Testis (tissue), 3 donors: ENCODE data around the gene SERAC1. TPM values are rescaled to one million over a fixed set of nuclear protein-coding genes. Genes with fewer than 3 reads are reported as not detected.

Source experiments
- DNase-seq: peaks from one replicate; pipeline ENCODE4 v3.0.0-alpha.2; 2019
- H3K27ac ChIP-seq, 2 donors: fragments of 200-600 bp; sonication (generic); one replicate each; pipeline ENCODE4 v1.5.1; 2019
- H3K27me3 ChIP-seq: fragments of 200-600 bp; sonication (generic); one replicate; pipeline ENCODE4 v1.5.1; 2019
- H3K36me3 ChIP-seq: fragments of 200-600 bp; sonication (generic); one replicate; pipeline ENCODE4 v1.5.1; 2017; ENCODE audit warnings: low read depth; ENCODE audit errors: missing control alignments
- H3K4me1 ChIP-seq: fragments of 200-600 bp; sonication (generic); one replicate; pipeline ENCODE4 v1.5.1; 2019
- H3K4me3 ChIP-seq, 2 donors: fragments of 200-600 bp; sonication (generic); one replicate each; pipeline ENCODE4 v1.5.1; 2017 to 2019
- H3K9me3 ChIP-seq: fragments of 200-600 bp; sonication (generic); one replicate; pipeline ENCODE4 v1.5.1; 2017
- POLR2A ChIP-seq: fragments of 450-650 bp; IDR thresholded peaks from one replicate; pipeline ENCODE4 v1.6.1; 2017; ENCODE audit warnings: antibody characterized with exemption, mild to moderate bottlenecking, moderate library complexity
- WGBS, 2 donors: methylation state at CpG; one replicate each; pipeline ENCODE4 v1.1.5; 2018; 5-methylcytosine and 5-hydroxymethylcytosine counted together
- intact Hi-C: fragments of 100-400 bp; cut with DNase I; formaldehyde crosslinking; loops from one replicate; pipeline ENCODE4 v1.15.1; 2023; ENCODE audit warnings: low total_unique reads
- polyA plus RNA-seq: library from polyadenylated mRNA; stranded (reverse); fragments of 350-450 nt; fragmentation: Illumina TruSeq; extraction: RNeasy Lipid Tissue Mini Kit (QIAGEN cat#74804); gene quantifications from one replicate; pipeline ENCODE4 v1.2.3, GENCODE V29; 2014; ENCODE audit warnings: low read depth, low replicate concordance; ENCODE audit not compliant: insufficient read depth
- total RNA-seq, 2 donors: library from RNA; depleted of rRNA; stranded (reverse); fragments of >200 nt; gene quantifications; one replicate each; pipeline ENCODE4 v1.2.3, GENCODE V29; 2016
- TF ChIP-seq, protein P1 (sequence below), 3 experiments: fragments of 450-650 bp in 2 of 3; fragments of 200-600 bp in 1 of 3; sonication (generic) in 1 of 3; IDR thresholded peaks; one replicate each; pipeline ENCODE4 v1.5.1; 2016 to 2019; ENCODE audit warnings: antibody characterized with exemption in 3 of 3, mild to moderate bottlenecking in 2 of 3, moderate library complexity in 1 of 3

Gene SERAC1
- total and polyA plus RNA-seq, 3 donors from 2014 or later = 9.8 to 20.2 (median 15.2) TPM

- H3K9me3 ChIP-seq = no peaks in the 10 kb centered on the region
- no peaks in the 10 kb centered on the region for H3K27me3 ChIP-seq
- H3K27ac ChIP-seq = no peak overlapping the region
- TF ChIP-seq, protein P1, sequence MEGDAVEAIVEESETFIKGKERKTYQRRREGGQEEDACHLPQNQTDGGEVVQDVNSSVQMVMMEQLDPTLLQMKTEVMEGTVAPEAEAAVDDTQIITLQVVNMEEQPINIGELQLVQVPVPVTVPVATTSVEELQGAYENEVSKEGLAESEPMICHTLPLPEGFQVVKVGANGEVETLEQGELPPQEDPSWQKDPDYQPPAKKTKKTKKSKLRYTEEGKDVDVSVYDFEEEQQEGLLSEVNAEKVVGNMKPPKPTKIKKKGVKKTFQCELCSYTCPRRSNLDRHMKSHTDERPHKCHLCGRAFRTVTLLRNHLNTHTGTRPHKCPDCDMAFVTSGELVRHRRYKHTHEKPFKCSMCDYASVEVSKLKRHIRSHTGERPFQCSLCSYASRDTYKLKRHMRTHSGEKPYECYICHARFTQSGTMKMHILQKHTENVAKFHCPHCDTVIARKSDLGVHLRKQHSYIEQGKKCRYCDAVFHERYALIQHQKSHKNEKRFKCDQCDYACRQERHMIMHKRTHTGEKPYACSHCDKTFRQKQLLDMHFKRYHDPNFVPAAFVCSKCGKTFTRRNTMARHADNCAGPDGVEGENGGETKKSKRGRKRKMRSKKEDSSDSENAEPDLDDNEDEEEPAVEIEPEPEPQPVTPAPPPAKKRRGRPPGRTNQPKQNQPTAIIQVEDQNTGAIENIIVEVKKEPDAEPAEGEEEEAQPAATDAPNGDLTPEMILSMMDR (IDR thresholded peaks at IDR 0.05) = no peak
- TF ChIP-seq POLR2A = no peak
- no peaks in the 10 kb centered on the region for H3K4me1 ChIP-seq
- no peak overlapping the region for H3K4me3 ChIP-seq
- DNase-seq = no peak
- intact Hi-C loops = no loop called here
- H3K36me3 ChIP-seq = no peaks in the 10 kb centered on the region
- 97 to 100% methylated on average over 1 of the region's 1 CpG for WGBS, 2 donors
Observed at GRCh38 chr6:158165919-158166416, 2.1 kb downstream of the SERAC1 start.

DNA sequence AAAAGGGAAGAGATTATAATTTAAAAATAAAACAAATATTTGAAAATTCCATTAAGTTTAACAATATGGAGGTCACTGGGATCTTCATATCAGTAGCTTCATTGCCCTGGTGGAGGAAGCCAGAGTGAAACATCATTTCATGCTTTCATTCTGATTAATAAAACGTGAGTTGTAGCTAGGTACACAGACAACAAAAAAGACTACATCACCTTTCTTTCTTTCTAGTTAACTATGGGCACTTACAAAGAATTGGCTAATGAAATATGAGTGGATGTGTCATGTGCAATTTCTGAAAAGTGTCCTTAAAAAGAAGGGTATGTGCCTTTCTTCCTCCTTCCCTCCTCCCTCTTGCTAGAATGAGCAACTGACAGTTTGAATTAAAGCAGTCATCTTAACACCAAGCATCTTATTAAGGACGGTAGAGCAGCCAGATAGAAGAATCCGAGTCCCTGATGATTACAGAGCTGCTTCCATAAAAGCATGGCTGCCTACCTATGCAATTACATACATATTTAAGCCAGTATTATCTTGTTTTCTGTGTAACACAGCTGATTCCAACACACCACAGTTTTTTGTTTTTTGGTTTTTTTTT lies 3.4 kb downstream of the SERAC1 start:
- no peaks in the 10 kb centered on the region for H3K36me3 ChIP-seq
- no peaks in the 10 kb centered on the region for H3K4me1 ChIP-seq
- no peaks in the 10 kb centered on the region for H3K9me3 ChIP-seq
- intact Hi-C loops = no loop called here
- 83 to 85% methylated on average over 3 of the region's 3 CpGs for WGBS, 2 donors
- H3K4me3 ChIP-seq = no peak overlapping the region
- H3K27ac ChIP-seq = no peak overlapping the region
- no peaks in the 10 kb centered on the region for H3K27me3 ChIP-seq
- no peak for TF ChIP-seq POLR2A
- no peak for DNase-seq

DNA sequence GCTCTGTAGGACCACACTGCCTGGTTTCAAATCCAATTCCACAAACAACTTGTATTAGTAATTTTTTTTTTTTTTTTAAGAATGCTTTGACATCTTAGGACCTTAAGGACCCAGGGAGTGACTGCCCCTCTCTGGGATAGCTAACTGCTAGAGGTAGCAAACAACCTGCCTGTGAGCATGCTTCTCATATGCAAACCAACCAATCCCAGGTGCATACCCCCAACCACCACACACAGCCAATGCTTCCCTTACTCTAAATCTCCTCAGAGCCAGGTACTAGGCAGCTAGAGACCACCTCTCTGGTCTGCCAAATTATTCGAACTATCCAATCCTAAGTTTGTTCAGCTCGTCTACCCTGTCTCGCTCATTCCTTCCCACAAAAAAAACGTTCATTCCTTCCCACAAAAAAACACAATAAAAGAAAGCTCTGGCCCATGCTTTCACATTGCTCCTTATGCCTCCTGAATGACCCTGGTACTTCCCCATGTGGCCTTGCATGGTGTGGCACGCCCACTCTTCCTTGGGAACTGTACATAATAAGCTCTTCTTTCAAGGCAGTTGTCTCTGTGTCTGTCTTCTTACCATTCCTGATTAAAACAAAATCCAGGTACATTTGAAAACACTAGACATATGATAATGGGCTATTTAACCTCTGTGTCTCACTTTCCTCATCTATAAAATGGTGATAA lies 6.4 kb downstream of the SERAC1 start:
- Histone ChIP-seq H3K9me3 (no peaks in the 10 kb centered on the region), H3K4me1 (no peaks in the 10 kb centered on the region), H3K27me3 (no peaks in the 10 kb centered on the region), H3K4me3 (no peak overlapping the region), H3K36me3 (no peaks in the 10 kb centered on the region), H3K27ac (no peak overlapping the region)
- no peak for TF ChIP-seq POLR2A
- intact Hi-C loops = no loop called here
- 65 to 67% methylated on average over 5 of the region's 5 CpGs for WGBS, 2 donors
- peak; percentile 31 for DNase-seq

DNA sequence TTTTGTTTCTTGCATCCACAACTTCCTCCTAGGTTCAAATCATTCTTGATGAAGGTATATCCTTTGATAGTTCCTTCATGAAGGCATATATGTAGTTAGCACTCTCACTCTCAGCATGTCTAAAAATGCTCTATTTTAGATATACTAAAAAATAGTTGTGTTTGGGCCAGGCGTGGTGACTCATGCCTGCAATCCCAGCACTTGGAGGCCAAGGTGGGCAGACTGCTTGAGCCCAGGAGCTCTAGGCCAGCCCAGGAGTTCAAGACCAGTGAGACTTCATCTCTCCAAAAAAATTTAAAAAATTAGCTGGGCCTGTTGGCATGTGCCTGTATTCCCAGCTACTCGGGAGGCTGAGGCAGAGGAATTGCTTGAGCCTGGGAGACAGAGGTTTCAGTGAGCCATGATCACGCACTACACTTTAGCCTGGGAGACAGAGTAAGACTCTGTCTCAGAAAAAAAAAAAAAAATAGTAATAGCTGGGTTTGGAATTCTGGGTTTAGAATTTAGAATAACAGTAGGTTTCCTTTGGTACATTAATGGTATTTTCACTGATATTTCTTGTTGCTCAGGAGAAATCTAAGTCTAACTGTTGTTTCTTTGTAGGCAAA lies 7.0 kb downstream of the SERAC1 start:
- no peak overlapping the region for H3K27ac ChIP-seq

DNA sequence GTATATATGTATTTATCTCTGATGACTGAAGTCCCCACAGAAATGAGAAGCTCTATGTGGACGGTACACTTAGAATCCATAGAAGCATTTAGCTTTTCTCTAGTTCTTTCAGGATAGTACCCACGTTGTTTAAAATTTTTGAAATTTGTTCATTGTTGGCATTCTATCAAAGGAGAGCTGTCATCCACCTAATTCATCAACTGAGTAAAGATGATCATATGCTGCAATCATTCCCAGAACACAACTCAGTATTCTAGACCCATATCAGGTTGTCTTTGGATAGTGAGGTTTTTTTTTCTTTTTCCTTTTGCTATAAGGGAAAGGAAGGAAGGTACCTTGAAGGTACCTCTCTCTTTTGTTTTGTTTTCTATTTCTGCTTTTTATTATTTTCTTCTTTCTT lies 9.3 kb downstream of the SERAC1 start:
- 82 to 84% methylated on average over 2 of the region's 2 CpGs for WGBS, 2 donors
- intact Hi-C loops = no loop called here
- no peaks in the 10 kb centered on the region for H3K9me3 ChIP-seq

More for the DNA sequence above, 7.0 kb downstream of the SERAC1 start:
- H3K27me3 ChIP-seq = no peaks in the 10 kb centered on the region
- no peaks in the 10 kb centered on the region for H3K36me3 ChIP-seq
- H3K4me1 ChIP-seq = no peaks in the 10 kb centered on the region
- no peak for TF ChIP-seq POLR2A
- TF ChIP-seq, protein P1 (IDR thresholded peaks at IDR 0.05) = no peak
- intact Hi-C loops = no loop called here
- WGBS, 2 donors = 84 to 88% methylated on average over 3 of the region's 3 CpGs
- H3K4me3 ChIP-seq = no peak overlapping the region
- no peak for DNase-seq
- no peaks in the 10 kb centered on the region for H3K9me3 ChIP-seq

More for the DNA sequence above, 9.3 kb downstream of the SERAC1 start:
- Histone ChIP-seq H3K27ac (no peak overlapping the region), H3K36me3 (no peaks in the 10 kb centered on the region), H3K27me3 (no peaks in the 10 kb centered on the region), H3K4me3 (no peak overlapping the region), H3K4me1 (no peaks in the 10 kb centered on the region)
- DNase-seq = no peak
- TF ChIP-seq, protein P1 (IDR thresholded peaks at IDR 0.05) = no peak
- TF ChIP-seq POLR2A = no peak
